VCaP (cell line): Measurements from ENCODE around the gene COL5A1.

ENCODE experiments used
- H3K27ac ChIP-seq: fragments of 450-650 bp; 2 replicates; pipeline ENCODE4 v1.5.1; 2017
- TF ChIP-seq, protein P1 (sequence below): fragments of 450-650 bp; conservative IDR thresholded peaks from 2 replicates; pipeline ENCODE4 v1.5.1; 2017; ENCODE audit warnings: mild to moderate bottlenecking, moderate library complexity

The COL5A1 gene

DNA sequence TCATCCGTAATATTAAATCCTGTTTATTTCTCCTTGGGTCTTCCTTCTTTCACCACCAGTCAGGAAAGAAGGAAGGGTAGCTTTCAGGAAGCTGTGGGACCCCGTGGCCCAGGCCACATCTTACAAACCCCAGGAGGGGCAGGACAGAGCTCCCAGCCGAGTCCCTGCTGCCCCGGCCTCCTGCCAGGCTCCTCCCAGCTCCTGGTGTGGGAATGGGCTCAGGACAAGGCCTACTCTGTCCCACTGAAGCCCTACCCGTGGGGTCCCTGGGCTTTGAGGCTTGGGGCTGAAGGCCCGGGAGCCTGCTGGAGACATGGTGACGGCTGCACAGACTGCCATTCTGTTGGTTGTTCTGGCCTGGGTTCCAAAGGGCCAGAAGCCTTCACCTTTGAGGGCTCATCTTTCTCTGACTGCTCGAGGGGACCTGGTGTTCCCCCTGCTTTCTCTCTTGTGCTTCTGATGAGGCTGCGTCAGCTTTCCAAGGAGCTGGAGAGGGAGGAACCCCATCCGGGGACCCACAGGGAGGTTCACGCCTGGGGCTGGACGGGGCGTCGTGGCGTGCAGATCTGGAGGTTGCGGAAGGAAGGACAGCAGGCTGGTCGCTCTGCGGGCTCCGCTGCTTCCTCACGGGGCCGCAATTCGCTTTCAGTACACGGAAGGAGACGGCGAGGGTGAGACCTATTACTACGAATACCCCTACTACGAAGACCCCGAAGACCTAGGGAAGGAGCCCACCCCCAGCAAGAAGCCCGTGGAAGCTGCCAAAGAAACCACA lies 86.6 kb downstream of the COL5A1 start:
- TF ChIP-seq, protein P1, sequence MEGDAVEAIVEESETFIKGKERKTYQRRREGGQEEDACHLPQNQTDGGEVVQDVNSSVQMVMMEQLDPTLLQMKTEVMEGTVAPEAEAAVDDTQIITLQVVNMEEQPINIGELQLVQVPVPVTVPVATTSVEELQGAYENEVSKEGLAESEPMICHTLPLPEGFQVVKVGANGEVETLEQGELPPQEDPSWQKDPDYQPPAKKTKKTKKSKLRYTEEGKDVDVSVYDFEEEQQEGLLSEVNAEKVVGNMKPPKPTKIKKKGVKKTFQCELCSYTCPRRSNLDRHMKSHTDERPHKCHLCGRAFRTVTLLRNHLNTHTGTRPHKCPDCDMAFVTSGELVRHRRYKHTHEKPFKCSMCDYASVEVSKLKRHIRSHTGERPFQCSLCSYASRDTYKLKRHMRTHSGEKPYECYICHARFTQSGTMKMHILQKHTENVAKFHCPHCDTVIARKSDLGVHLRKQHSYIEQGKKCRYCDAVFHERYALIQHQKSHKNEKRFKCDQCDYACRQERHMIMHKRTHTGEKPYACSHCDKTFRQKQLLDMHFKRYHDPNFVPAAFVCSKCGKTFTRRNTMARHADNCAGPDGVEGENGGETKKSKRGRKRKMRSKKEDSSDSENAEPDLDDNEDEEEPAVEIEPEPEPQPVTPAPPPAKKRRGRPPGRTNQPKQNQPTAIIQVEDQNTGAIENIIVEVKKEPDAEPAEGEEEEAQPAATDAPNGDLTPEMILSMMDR = no peak
- no peak overlapping the region for H3K27ac ChIP-seq

DNA sequence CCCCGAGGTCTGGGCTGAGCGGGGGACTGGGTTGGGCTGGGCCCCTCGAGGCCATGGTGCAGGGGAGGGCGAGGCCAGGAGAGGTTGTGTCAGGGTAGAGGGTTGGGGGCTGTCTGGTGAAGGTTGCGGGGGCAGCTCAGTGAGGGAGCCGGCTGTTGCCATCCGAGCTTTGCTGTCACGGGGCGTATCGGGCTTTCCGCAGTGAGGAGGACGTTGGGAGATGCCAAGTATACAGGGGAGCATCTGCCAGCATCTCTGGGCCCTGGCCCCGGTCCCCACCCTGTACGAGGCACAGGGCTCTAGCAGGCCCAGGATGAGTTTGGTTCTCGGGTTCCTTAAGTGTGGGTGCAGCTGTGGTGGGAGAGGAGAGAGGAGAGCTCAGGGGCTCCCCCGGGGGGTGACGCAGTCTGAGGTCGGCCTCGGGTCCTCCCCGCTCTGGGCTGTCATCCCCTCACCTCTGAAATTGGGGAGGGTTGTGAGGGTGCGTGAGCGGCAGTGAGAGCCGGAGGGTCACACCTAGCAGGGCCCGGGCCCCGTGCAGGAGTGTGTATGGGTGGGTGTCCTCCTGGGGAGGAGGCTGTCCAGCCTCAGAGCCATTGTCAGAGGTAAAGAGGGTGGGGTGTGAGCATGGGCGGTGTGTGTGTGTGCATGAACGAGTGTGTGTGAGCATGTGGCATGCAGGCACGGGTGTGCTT lies 87.3 kb downstream of the COL5A1 start:
- no peak overlapping the region for H3K27ac ChIP-seq
- TF ChIP-seq, protein P1 = no peak

DNA sequence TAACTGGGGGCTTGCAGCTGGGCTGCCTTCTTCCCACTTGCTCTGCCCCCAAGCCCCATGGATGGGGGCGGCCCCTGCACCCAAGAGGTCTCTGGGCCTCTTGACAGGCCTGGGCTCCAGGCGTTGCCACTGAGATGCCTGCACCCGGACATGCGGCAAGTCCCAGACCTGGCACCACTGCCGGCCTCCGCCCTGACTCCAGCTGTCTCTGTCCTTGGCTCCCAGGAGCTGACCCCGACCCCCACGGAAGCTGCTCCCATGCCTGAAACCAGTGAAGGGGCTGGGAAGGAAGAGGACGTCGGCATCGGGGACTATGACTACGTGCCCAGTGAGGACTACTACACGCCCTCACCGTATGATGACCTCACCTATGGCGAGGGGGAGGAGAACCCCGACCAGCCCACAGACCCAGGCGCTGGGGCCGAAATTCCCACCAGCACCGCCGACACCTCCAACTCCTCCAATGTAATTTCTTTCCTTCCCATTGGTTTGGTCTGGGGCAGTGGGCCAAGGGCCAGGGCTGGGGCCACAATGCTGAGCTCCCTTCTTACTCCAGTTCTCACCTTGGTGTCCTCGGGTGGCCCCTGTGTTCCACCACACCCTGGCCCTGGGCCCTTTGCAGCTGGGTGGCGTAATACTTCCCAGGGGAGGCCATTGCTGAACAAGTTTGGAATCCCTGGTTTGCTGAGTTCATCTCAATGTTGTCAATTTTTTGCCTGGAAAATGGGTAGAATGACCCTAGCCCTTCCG lies 88.6 kb downstream of the COL5A1 start:
- TF ChIP-seq, protein P1 = no peak
- no peak overlapping the region for H3K27ac ChIP-seq

DNA sequence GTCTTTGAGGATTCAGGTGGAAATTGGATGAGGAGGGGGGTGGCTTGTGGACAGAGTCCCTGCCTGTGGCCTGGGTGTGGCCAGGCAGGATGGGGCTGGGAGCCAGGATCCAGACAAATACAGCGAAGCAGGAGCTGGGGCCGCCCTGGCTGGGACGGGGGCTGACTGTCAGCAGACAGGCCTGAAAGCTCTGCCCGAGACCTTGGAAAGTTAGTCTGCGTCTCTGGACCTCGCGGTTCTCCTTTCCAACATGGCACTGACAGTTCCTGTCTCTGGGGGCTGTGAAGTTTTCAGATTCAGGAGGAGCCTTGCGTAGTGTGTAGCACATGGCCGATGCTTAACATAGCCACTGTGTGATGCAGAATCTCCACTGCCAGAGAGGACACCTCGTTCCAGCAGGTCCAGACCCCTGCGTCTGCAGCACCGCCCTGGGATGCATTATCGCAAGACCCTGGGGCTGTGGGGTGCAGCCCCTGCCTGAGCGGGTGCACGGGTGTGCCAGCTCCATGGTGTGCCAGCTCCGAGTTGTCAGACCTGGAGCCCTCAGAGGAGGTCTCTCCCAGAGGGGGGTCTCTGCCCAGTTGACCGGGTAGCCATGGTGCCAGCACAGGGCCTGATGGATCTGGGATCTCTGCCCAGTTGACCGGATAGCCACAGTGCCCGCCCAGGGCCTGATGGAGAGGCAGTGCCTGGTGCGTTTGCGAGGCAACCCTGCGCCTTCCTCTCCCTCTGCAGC lies 89.3 kb downstream of the COL5A1 start:
- TF ChIP-seq, protein P1 = no peak
- no peak overlapping the region for H3K27ac ChIP-seq

DNA sequence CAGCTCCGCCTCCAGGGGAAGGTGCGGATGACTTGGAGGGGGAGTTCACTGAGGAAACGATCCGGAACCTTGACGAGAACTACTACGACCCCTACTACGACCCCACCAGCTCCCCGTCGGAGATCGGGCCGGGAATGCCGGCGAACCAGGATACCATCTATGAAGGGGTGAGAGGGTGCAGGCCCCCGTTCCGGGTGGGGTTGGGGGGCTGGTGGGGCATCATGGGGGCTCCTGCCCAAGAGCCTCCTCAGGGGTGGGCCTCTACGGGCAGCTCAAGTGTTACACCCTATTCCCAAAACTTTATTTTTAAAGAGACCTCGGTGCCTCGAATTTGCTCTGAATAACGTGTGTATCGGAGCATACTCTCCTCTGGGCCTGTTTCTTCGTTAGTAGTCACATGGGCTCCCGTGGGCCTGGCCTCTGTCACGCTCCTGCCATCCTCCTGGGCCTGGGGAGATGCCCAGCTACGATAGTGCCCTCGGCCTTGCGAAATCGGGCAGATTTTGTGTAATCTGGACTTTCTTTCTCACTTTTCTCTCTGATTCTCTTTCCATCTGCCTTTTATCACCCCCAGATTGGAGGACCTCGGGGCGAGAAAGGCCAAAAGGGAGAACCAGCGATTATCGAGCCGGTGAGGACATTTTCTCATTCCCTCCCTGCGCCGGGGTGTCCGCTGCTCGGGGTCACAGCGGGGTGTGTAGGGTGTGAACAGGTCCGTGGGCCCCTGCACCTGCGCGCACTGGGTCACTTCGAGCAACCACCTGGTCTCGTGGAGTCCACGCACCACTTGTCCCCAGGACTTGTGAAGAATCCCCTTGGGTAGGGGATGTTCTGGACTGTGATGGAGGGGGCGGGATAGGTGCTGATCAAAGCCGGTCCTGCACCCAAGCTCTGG lies 90.1 kb downstream of the COL5A1 start:
- no peak overlapping the region for H3K27ac ChIP-seq
- TF ChIP-seq, protein P1 = no peak

DNA sequence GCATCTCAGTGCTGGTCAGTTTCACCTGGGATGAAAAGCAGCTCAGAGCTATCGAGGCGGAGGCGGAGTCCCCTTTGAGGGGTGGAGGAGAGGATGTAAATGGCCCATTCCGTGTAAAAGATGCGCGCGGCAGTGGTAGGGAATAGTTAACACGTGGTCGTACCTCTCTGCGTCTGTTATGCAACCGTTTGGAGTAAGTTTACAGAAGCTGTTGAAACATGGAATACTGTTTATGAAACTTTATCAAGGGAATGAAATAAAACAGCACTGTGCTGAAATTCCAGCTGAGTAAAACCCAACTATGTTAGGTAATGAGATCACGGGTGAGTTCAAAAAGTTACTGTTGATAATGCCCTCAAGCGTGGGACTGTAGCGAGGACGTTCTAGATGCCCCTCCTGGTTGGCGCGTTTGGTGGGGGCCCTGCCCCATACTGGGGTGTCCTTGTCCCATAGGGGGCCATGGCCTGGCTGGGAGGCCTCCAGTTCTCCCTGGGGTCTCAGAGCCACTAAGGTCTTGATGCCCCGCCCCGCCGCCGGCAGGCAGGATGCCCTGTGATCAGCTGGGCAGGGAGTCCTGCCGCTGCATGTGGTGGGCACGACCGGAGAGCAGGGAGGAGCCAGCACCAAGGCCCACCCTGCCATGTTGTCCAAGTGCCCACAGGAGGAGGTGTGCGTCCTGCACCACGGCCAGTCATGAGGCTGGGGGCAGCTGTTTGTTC lies 90.9 kb downstream of the COL5A1 start:
- no peak overlapping the region for H3K27ac ChIP-seq
- TF ChIP-seq, protein P1 = no peak
